H1 (cell line): Measurements from ENCODE around the gene KLF16. TPM values are rescaled to one million over a fixed set of nuclear protein-coding genes. Genes with fewer than 3 reads are reported as not detected.

Experiments used
- CTCF ChIA-PET: fragments of 300-600 bp; sonication (Branson Sonifier 250); formaldehyde crosslinking; loops from one replicate; lab custom pipeline; 2021; ENCODE audit not compliant: partially characterized antibody; lab: Charles Lee
- POLR2A ChIA-PET: fragments of 300-600 bp; sonication (Branson Sonifier 250); formaldehyde crosslinking; loops from one replicate; lab custom pipeline; 2021; ENCODE audit warnings: inconsistent platforms; ENCODE audit not compliant: partially characterized antibody; lab: Charles Lee
- DNase-seq, 2 experiments: peaks; one replicate each; pipeline versions ENCODE4 v3.0.0 to v3.0.0-alpha.2; 2010 to 2022; ENCODE audit warnings: low spot score in 2 of 2, low read depth in 1 of 2, mixed read lengths in 1 of 2
- FAIRE-seq: peaks from 2 replicates; lab custom pipeline; 2011; peaks lifted over from hg19 to GRCh38; lab: Jason Lieb, UNC
- H2AFZ ChIP-seq: 2 replicates; pipeline ENCODE4 v1.8.1; 2012; ENCODE audit warnings: low read length, inconsistent platforms
- H2AK5ac ChIP-seq: 2 replicates; pipeline ENCODE4 v1.6.1; 2013; ENCODE audit warnings: low read depth, low read length
- H2BK120ac ChIP-seq: replicated peaks from 2 replicates; pipeline ENCODE3; 2013; ENCODE audit warnings: low read depth, low read length, inconsistent platforms
- H2BK12ac ChIP-seq: 2 replicates; pipeline ENCODE4 v1.6.1; 2013; ENCODE audit warnings: low read depth, low read length
- H2BK15ac ChIP-seq: 2 replicates; pipeline ENCODE4 v1.6.1; 2013; ENCODE audit warnings: low read length
- H2BK20ac ChIP-seq: 2 replicates; pipeline ENCODE4 v1.6.1; 2013; ENCODE audit warnings: low read length
- H2BK5ac ChIP-seq: 2 replicates; pipeline ENCODE4 v1.6.1; 2013; ENCODE audit warnings: low read depth, low read length
- H3K14ac ChIP-seq: 2 replicates; pipeline ENCODE4 v1.6.1; 2013; ENCODE audit warnings: inconsistent platforms; ENCODE audit not compliant: insufficient read length
- H3K18ac ChIP-seq: 2 replicates; pipeline ENCODE4 v1.6.1; 2013; ENCODE audit warnings: low read length; ENCODE audit errors: extremely low read depth
- H3K23ac ChIP-seq: 2 replicates; pipeline ENCODE4 v1.6.1; 2013; ENCODE audit warnings: inconsistent platforms; ENCODE audit not compliant: insufficient read length
- H3K23me2 ChIP-seq: 2 replicates; pipeline ENCODE4 v1.6.1; 2013; ENCODE audit warnings: low read depth, low read length
- H3K27ac ChIP-seq: 2 replicates; pipeline ENCODE4 v1.6.1; 2011; ENCODE audit warnings: low read depth, low read length, inconsistent platforms
- H3K27me3 ChIP-seq, 4 experiments: replicated peaks in 1 of 4; 1 replicate in 1 of 4; 2 replicates in 3 of 4; pipeline versions ENCODE4 v1.6.1 to v1.8.1; 2011 to 2013; ENCODE audit warnings: low read length in 3 of 4, mild to moderate bottlenecking in 3 of 4, inconsistent platforms in 2 of 4, mixed read lengths in 2 of 4, moderate library complexity in 1 of 4; ENCODE audit not compliant: control insufficient read depth in 3 of 4, insufficient read depth in 3 of 4; ENCODE audit errors: extremely low read depth in 1 of 4
- H3K36me3 ChIP-seq, 4 experiments: 2 replicates each; pipeline versions ENCODE4 v1.6.1 to v1.8.1; 2011 to 2013; ENCODE audit warnings: mild to moderate bottlenecking in 4 of 4, low read length in 3 of 4, moderate library complexity in 2 of 4, control low read depth in 1 of 4, inconsistent platforms in 1 of 4; ENCODE audit not compliant: insufficient read depth in 4 of 4, control insufficient read depth in 2 of 4
- H3K4ac ChIP-seq: replicated peaks from 2 replicates; pipeline ENCODE3; 2013; ENCODE audit warnings: low read length, low read depth, mixed read lengths, inconsistent platforms; ENCODE audit not compliant: insufficient read length
- H3K4me1 ChIP-seq, 4 experiments: replicated peaks in 1 of 4; 1 replicate in 1 of 4; 2 replicates in 3 of 4; pipeline versions ENCODE4 v1.6.1 to v1.8.1; 2011 to 2013; ENCODE audit warnings: low read length in 3 of 4, inconsistent platforms in 2 of 4, mixed read lengths in 1 of 4; ENCODE audit not compliant: insufficient read depth in 4 of 4, control insufficient read depth in 3 of 4
- H3K4me2 ChIP-seq, 2 experiments: 2 replicates each; pipeline versions ENCODE4 v1.6.1 to v1.8.1; 2011 to 2013; ENCODE audit warnings: low read depth in 2 of 2, low read length in 2 of 2, control low read depth in 1 of 2, inconsistent platforms in 1 of 2, mild to moderate bottlenecking in 1 of 2; ENCODE audit not compliant: insufficient read depth in 1 of 2
- H3K4me3 ChIP-seq, 4 experiments: fragments of 200-600, 300-600 bp in 1 of 4; sonication (generic), shearing (Covaris generic), sonication (Bioruptor Twin) in 1 of 4; 2 replicates each; pipeline versions ENCODE4 v1.5.1 to v1.8.1; 2011 to 2016; ENCODE audit warnings: low read length in 4 of 4, low read depth in 3 of 4, control low read depth in 2 of 4, inconsistent platforms in 2 of 4, mild to moderate bottlenecking in 2 of 4, mixed read lengths in 1 of 4, moderate library complexity in 1 of 4; ENCODE audit not compliant: insufficient read depth in 2 of 4; ENCODE audit errors: extremely low read depth in 1 of 4
- H3K56ac ChIP-seq: replicated peaks from 2 replicates; pipeline ENCODE3; 2013; ENCODE audit warnings: low read depth, mild to moderate bottlenecking, mixed read lengths, low read length, inconsistent platforms; ENCODE audit not compliant: insufficient read length
- H3K79me1 ChIP-seq: 2 replicates; pipeline ENCODE4 v1.6.1; 2013; ENCODE audit warnings: low read depth, low read length, control low read depth
- H3K79me2 ChIP-seq, 2 experiments: 2 replicates each; pipeline versions ENCODE4 v1.6.1 to v1.8.1; 2012 to 2013; ENCODE audit warnings: low read length in 2 of 2, mild to moderate bottlenecking in 2 of 2, inconsistent platforms in 1 of 2; ENCODE audit not compliant: insufficient read depth in 2 of 2, control insufficient read depth in 1 of 2
- H3K9ac ChIP-seq, 4 experiments: replicated peaks in 1 of 4; 1 replicate in 1 of 4; 2 replicates in 3 of 4; pipeline versions ENCODE4 v1.6.1 to v1.8.1; 2011 to 2013; ENCODE audit warnings: low read depth in 3 of 4, low read length in 3 of 4, control low read depth in 2 of 4, mild to moderate bottlenecking in 2 of 4, moderate library complexity in 2 of 4, inconsistent platforms in 1 of 4; ENCODE audit errors: extremely low read depth in 1 of 4
- H3K9me3 ChIP-seq, 2 experiments: 2 replicates each; pipeline versions ENCODE4 v1.6.1 to v1.8.1; 2012 to 2013; ENCODE audit warnings: mild to moderate bottlenecking in 2 of 2, moderate library complexity in 2 of 2, control low read depth in 1 of 2, inconsistent platforms in 1 of 2, low read depth in 1 of 2, low read length in 1 of 2, mixed read lengths in 1 of 2; ENCODE audit not compliant: insufficient read depth in 2 of 2
- H4K20me1 ChIP-seq, 2 experiments: replicated peaks in 1 of 2; 2 replicates each; pipeline versions ENCODE3 to v1.8.1; 2011 to 2013; ENCODE audit warnings: inconsistent platforms in 2 of 2, low read length in 2 of 2, mild to moderate bottlenecking in 1 of 2; ENCODE audit not compliant: insufficient read depth in 2 of 2, control insufficient read depth in 1 of 2
- H4K5ac ChIP-seq: 2 replicates; pipeline ENCODE4 v1.6.1; 2013; ENCODE audit warnings: low read length, low read depth, mixed read lengths, inconsistent platforms; ENCODE audit not compliant: insufficient read length
- H4K8ac ChIP-seq: 2 replicates; pipeline ENCODE4 v1.8.0; 2013; ENCODE audit warnings: mild to moderate bottlenecking, moderate library complexity, low read length, inconsistent platforms; ENCODE audit not compliant: insufficient read depth; ENCODE audit errors: extremely low read depth
- H4K91ac ChIP-seq: replicated peaks from 2 replicates; pipeline ENCODE3; 2013; ENCODE audit warnings: low read length, mixed read lengths, inconsistent platforms; ENCODE audit not compliant: insufficient read length
- BACH1 ChIP-seq: IDR thresholded peaks from 2 replicates; pipeline ENCODE4 v1.6.1; 2012; ENCODE audit warnings: low read length, improper control_type of control experiment
- CBX5 ChIP-seq: fragments of 300-800, 300-1000 bp; sonication (generic); IDR thresholded peaks from 2 replicates; pipeline ENCODE4 v1.7.1; 2016; ENCODE audit warnings: antibody characterized with exemption, low read length, low read depth
- CREB1 ChIP-seq: IDR thresholded peaks from 2 replicates; pipeline ENCODE4 v1.6.1; 2012; ENCODE audit warnings: inconsistent platforms
- EP300 ChIP-seq, 2 experiments: IDR thresholded peaks; 1 replicate in 1 of 2; 2 replicates in 1 of 2; pipeline ENCODE4 v1.6.1; 2011 to 2012; ENCODE audit warnings: low read depth in 2 of 2, low read length in 2 of 2, mild to moderate bottlenecking in 2 of 2, borderline replicate concordance in 1 of 2, inconsistent platforms in 1 of 2, moderate library complexity in 1 of 2
- FOSL1 ChIP-seq: IDR thresholded peaks from 2 replicates; pipeline ENCODE4 v1.6.1; 2011; ENCODE audit warnings: mild to moderate bottlenecking, low read depth, low read length, moderate library complexity; ENCODE audit not compliant: insufficient read depth
- GTF2F1 ChIP-seq: IDR thresholded peaks from 2 replicates; pipeline ENCODE4 v1.6.1; 2012; ENCODE audit warnings: low read depth, low read length, improper control_type of control experiment, borderline replicate concordance
- KDM4A ChIP-seq: IDR thresholded peaks from one replicate; pipeline ENCODE4 v1.7.1; 2012; ENCODE audit warnings: low read depth, mild to moderate bottlenecking, moderate library complexity, low read length, inconsistent platforms; ENCODE audit not compliant: severe bottlenecking
- KDM5A ChIP-seq: fragments of 200-600 bp; IDR thresholded peaks from 2 replicates; pipeline ENCODE4 v1.7.1; 2012; ENCODE audit warnings: mild to moderate bottlenecking, low read length, inconsistent platforms, mixed read lengths
- SRF ChIP-seq: IDR thresholded peaks from 2 replicates; pipeline ENCODE4 v1.6.1; 2011; ENCODE audit warnings: mild to moderate bottlenecking, low read depth, low read length, moderate library complexity
- TBP ChIP-seq: IDR thresholded peaks from 2 replicates; pipeline ENCODE4 v1.6.1; 2011; ENCODE audit warnings: low read depth, low read length, improper control_type of control experiment
- WGBS, 2 experiments: shearing (Covaris generic) in 1 of 2; methylation state at CpG; one replicate each; pipeline versions ENCODE4 v1.1.6 to v1.1.7; 2013 to 2015; ENCODE audit warnings: low lambda C conversion rate in 2 of 2, mixed read lengths in 2 of 2, inconsistent platforms in 1 of 2, low coverage in 1 of 2, missing lambda C conversion rate in 1 of 2; ENCODE audit not compliant: insufficient replicate concordance in 2 of 2, insufficient coverage in 1 of 2, insufficient read length in 1 of 2; ENCODE audit errors: extremely low coverage in 1 of 2, missing lambda C conversion rate in 1 of 2; 5-methylcytosine and 5-hydroxymethylcytosine counted together
- polyA plus RNA-seq, 7 experiments: library from polyadenylated mRNA; depleted of rRNA in 3 of 7; stranded (reverse) in 5 of 7; unstranded in 2 of 7; fragments of >200 nt in 5 of 7; fragments of 200-250 nt in 2 of 7; gene quantifications; 1 replicate in 5 of 7; 2 replicates in 1 of 7; 4 replicates in 1 of 7; pipeline versions ENCODE4 v1.2.1 to v1.2.3, GENCODE V29; 2011 to 2013; ENCODE audit warnings: missing spikeins in 2 of 7, mixed read lengths in 2 of 7
- total RNA-seq: library from RNA; stranded (reverse); fragmentation: NEBNext Ultra II Directional; extraction: Animal tissue kit (Norgen Biotek cat#: 25700); gene quantifications from 2 replicates; pipeline ENCODE4 v1.2.1, GENCODE V29; 2021

The KLF16 gene
- total and polyA plus RNA-seq, 2 of the 8 experiments (the other 6 are each of a cell fraction or from before 2014, with no cell fraction given) = 14.3 to 45.9 TPM

- peaks cover 0 to 10% (median 9%) of the 10 kb centered on the region in 4 experiments; a peak in 6 of 7 replicates for H3K4me1 ChIP-seq
- TF ChIP-seq KDM5A (no peak), FOSL1 (no peak), SRF (no peak), GTF2F1 (no peak), TBP (no peak), BACH1 (no peak), EP300 (IDR thresholded peaks at IDR 0.05; ENCODE audit: borderline replicate concordance in 1 of 2, low read depth in 2 of 2, low read length in 2 of 2) (no peak), KDM4A (no peak), CBX5 (no peak), CREB1 (no peak)
- TF ChIP-seq, all 59 proteins: peak for 0
- H3K27me3 ChIP-seq = no peaks in the 10 kb centered on the region
- peak overlapping the region in 3 of 4 experiments; percentile 87 to 95 (median 90); a peak in 6 of 8 replicates for H3K4me3 ChIP-seq
- H3K79me2 ChIP-seq = peaks cover 23 to 63% of the 10 kb centered on the region in 2 experiments
- H3K56ac ChIP-seq = no peak overlapping the region
- no peak overlapping the region for H2BK12ac ChIP-seq
- no peak overlapping the region for H2BK120ac ChIP-seq
- DNase-seq = no peak
- no peak overlapping the region for H3K18ac ChIP-seq
- no peak overlapping the region for H3K14ac ChIP-seq
- H2BK20ac ChIP-seq = no peak overlapping the region
- FAIRE-seq = no peak
- POLR2A ChIA-PET = interaction anchor here (0.6 to 1.6 kb wide), 3 partner anchors 9 to 376 kb away, joined by 3 to 5 read pairs (median 5); no protein-coding TSS in a partner anchor
- H2AFZ ChIP-seq = no peak overlapping the region
- WGBS, 2 experiments = 93% methylated on average over 29 of the region's 29 CpGs; no CpG with 5 or more reads in 1 of the 2 experiments
- H4K91ac ChIP-seq = no peak overlapping the region
- no peak overlapping the region for H3K27ac ChIP-seq
- H2BK15ac ChIP-seq = no peak overlapping the region
- CTCF ChIA-PET = interaction anchor here (1.1 to 14.9 kb wide), 6 partner anchors 9 to 580 kb away, joined by 3 to 228 read pairs (median 5); no protein-coding TSS in a partner anchor
- H4K5ac ChIP-seq = no peak overlapping the region
- H2BK5ac ChIP-seq = no peak overlapping the region
- no peak overlapping the region for H3K23ac ChIP-seq
- H3K9me3 ChIP-seq = no peaks in the 10 kb centered on the region
- peak overlapping the region; percentile 75 to 97 for H3K4me2 ChIP-seq
- H2AK5ac ChIP-seq = no peak overlapping the region
- peaks cover 19 to 27% of the 10 kb centered on the region in 2 experiments for H4K20me1 ChIP-seq
- H4K8ac ChIP-seq = no peak overlapping the region
- peaks cover 3% of the 10 kb centered on the region; the same call in 1 of the 2 replicates for H3K23me2 ChIP-seq
- H3K4ac ChIP-seq = no peak overlapping the region
- no peaks in the 10 kb centered on the region for H3K36me3 ChIP-seq
- H3K9ac ChIP-seq = no peak overlapping the region
- H3K79me1 ChIP-seq = peaks cover 23% of the 10 kb centered on the region
Measured at GRCh38 chr19:1846517-1847204, 16.7 kb downstream of the KLF16 start.
